ENCODE results near the gene SIGLEC6.

SIGLEC6 gene

DNA sequence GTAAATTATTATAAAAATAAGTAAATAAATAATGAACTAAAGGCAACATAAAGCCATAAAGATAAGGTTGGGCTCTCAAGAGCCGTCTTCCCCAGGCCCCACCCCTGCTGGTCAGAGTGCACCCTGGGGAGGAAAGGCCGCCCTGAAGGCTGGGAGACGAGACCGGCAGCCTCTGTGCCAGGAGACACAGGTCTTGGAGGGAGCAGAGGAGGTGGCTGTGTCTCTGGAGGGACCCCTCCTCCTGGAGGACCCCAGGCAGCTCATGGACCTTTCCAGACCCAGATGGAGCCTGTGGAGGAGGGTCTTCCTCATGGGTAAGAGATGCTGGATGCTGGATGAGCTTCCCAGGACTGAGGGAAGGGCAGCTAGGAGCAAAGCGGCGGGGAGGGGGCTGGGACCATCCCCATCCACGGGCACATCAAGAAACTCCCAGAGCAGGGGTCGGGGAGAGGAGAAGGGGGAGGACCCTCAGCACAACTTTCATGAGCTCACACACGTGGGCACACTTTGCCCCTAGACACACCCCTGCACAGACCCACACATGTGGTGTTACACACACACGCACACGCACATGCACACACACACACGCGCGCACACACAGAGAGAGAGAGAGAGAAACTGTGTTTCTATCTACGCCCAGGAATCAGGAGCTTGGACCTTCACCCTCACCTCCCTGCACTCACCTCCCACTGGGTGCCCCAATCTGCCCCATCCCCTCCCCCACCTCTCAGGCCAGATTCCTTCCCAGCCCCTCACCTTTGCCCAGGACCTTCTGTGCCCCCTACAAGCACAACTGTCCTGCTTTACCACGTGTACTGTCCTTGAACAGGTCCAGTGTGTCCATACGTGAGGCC, 52.9 kb downstream of the SIGLEC6 start, which contains the start of gene CEACAM18:
CEACAM18 (plus strand) TSS at position 159 of the 854 bp plus-strand sequence.
- no peak for DNase-seq (ENCODE audit: extremely low read depth in 1 of 2, low read depth in 1 of 2)

GRCh38 chr19:51477344-51477743, 54.1 kb downstream of the SIGLEC6 start:
- no peak for DNase-seq (ENCODE audit: extremely low read depth in 1 of 2, low read depth in 1 of 2)

DNA sequence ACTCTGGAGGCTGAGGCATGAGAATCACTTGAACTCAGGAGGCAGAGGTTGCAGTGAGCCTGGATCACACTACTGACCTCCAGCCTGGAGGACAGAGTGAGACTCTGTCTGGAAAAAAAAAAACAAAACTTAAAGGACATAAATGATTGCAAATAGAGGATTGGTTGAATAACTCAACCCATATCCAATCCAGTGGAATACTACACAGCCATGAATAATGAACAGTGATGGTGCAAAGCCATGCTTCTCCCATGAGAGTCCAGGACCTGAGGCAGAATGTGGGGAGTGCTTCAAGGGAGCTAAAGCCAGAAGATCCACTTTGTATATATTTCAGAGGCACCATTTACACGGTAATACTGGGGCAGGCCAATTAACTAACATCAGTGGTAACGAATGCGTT, 55.3 kb downstream of the SIGLEC6 start:
- no peak for DNase-seq (ENCODE audit: extremely low read depth in 1 of 2, low read depth in 1 of 2)

GRCh38 chr19:51473009-51473707, 58.3 kb downstream of the SIGLEC6 start:
- peak; percentile 57 to 76 for DNase-seq (ENCODE audit: extremely low read depth in 1 of 2, low read depth in 1 of 2)

DNA sequence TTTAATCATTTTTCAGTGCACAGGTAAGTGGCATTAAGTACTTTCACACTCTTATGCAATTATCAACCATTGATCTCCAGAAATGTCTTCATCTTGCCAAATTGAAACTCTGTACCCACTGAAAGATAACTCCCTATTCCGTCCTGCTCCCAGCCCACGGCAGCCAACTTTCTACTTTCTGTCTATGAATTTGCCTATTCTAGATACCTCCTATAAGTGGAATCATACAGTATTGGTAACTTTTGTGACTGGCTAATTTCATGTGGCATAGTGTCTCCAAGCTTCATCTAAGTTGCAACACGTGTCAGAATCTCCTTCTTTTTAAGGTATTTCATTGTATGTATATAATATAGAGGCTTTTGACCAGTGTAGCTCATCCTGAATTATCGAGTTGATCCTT, 58.9 kb downstream of the SIGLEC6 start:
- no peak for DNase-seq (ENCODE audit: extremely low read depth in 1 of 2, low read depth in 1 of 2)

GRCh38 chr19:51471527-51471926, 59.9 kb downstream of the SIGLEC6 start:
- no peak for DNase-seq (ENCODE audit: extremely low read depth in 1 of 2, low read depth in 1 of 2)

GRCh38 chr19:51470966-51471365, 60.5 kb downstream of the SIGLEC6 start:
- DNase-seq (ENCODE audit: extremely low read depth in 1 of 2, low read depth in 1 of 2), result no peak

- no peak for DNase-seq (ENCODE audit: extremely low read depth in 1 of 2, low read depth in 1 of 2)
Measured at GRCh38 chr19:51469629-51470028, 61.8 kb downstream of the SIGLEC6 start.

- DNase-seq (ENCODE audit: extremely low read depth in 1 of 2, low read depth in 1 of 2), result no peak
Measured at GRCh38 chr19:51469162-51469561, 62.3 kb downstream of the SIGLEC6 start.

DNA sequence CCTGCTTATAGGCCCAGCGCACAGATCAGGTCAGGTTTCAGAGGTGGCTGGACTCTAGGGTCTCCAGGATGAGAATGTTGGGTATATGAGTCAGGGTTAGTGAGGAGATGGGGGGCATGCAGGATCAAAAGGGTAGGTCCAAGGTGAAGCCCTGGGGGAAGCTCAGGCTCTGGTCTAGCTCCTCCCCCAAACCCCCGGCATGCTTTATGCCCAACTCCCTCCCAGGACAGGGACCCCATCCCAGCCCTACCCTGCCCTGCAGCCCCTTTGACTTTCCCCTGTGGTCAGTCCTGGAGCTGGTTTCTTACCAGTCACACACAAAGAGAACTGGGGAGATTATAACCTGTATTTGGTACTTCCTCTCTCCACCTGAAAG, 62.9 kb downstream of the SIGLEC6 start:
- DNase-seq (ENCODE audit: extremely low read depth in 1 of 2, low read depth in 1 of 2), result no peak

DNA sequence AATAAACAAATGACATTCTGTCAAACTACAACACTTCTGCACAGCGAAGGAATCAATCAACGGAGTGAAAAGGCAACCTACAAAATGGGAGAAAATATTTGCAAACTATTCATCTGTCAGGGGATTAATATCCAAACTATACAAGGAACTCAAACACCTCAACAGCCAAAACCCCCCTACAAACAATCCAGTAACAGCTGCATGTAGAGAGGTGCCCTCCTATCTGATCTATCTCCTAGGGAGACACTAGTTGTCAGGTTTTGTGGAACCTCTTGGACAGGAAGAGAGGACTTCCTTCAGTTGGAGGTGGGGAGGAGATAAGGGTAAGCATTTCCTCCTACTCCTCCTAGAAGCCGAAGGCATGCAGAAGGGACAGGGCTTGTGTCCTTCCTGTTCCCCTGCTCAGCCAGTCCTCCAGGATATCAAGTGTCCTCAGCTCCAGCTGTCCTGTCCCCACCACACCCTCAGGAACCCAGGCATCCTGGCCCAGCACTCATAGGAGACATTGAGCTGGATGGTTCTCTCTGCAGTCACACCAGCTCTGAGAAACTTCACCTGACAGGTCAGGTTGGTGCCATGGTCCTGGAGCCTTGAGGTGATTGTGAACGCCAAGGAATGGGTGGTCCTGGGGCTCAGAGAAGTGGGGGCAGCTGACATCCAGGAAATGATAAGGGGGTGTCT, 63.5 kb downstream of the SIGLEC6 start:
- no peak for DNase-seq (ENCODE audit: extremely low read depth in 1 of 2, low read depth in 1 of 2)
